Ishikawa (cell line): ENCODE results near the gene PIGR.

Source experiments
- CEBPB ChIP-seq: IDR thresholded peaks from 2 replicates; pipeline ENCODE4 v1.6.1; 2012
- CREB1 ChIP-seq: IDR thresholded peaks from 2 replicates; pipeline ENCODE4 v1.6.1; 2012; ENCODE audit warnings: low read depth
- EGR1 ChIP-seq: IDR thresholded peaks from 2 replicates; pipeline ENCODE4 v1.6.1; 2012
- EP300 ChIP-seq: IDR thresholded peaks from 2 replicates; pipeline ENCODE4 v1.6.1; 2012; ENCODE audit warnings: borderline replicate concordance
- FOXM1 ChIP-seq: IDR thresholded peaks from 2 replicates; pipeline ENCODE4 v1.6.1; 2012; ENCODE audit warnings: low read depth, borderline replicate concordance
- NFIC ChIP-seq: IDR thresholded peaks from 2 replicates; pipeline ENCODE4 v1.6.1; 2012
- RAD21 ChIP-seq: IDR thresholded peaks from 2 replicates; pipeline ENCODE4 v1.6.1; 2012; ENCODE audit warnings: low read depth
- TAF1 ChIP-seq: IDR thresholded peaks from 2 replicates; pipeline ENCODE4 v1.6.1; 2012; ENCODE audit warnings: low read depth, mild to moderate bottlenecking
- TCF12 ChIP-seq: IDR thresholded peaks from 2 replicates; pipeline ENCODE4 v1.6.1; 2012; ENCODE audit warnings: low read depth
- TEAD4 ChIP-seq: IDR thresholded peaks from 2 replicates; pipeline ENCODE4 v1.6.1; 2012
- YY1 ChIP-seq: IDR thresholded peaks from 2 replicates; pipeline ENCODE4 v1.6.1; 2012; ENCODE audit warnings: low read depth
- TF ChIP-seq, protein P1 (sequence below): IDR thresholded peaks from 2 replicates; pipeline ENCODE4 v1.6.1; 2012
- TF ChIP-seq, protein P2 (sequence below): IDR thresholded peaks from 2 replicates; pipeline ENCODE4 v1.6.1; 2012
- TF ChIP-seq, protein P3 (sequence below): IDR thresholded peaks from 2 replicates; pipeline ENCODE4 v1.6.1; 2012; ENCODE audit warnings: low read depth, mild to moderate bottlenecking

DNA sequence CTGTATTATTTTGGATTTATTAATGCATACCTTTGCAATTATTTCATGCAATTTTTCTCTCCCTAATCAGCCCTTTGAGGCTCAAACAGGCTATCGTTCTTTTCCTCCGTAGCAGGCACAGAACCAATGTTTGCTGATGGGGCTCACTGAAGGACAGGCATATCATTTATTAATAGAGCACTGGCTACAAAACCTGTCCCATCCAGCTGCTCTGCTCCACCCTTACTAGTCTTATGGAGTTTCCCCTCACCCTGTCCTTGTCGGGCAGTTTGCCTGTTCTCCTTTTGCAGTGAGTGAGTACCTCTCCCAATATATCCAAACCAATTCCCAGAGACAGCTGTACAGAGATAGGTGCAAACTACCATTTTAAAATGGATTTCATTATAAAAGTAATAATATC is 40.6 kb upstream of the PIGR start:
- TF ChIP-seq, protein P1, sequence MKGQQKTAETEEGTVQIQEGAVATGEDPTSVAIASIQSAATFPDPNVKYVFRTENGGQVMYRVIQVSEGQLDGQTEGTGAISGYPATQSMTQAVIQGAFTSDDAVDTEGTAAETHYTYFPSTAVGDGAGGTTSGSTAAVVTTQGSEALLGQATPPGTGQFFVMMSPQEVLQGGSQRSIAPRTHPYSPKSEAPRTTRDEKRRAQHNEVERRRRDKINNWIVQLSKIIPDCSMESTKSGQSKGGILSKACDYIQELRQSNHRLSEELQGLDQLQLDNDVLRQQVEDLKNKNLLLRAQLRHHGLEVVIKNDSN = no peak
- TF ChIP-seq, protein P2, sequence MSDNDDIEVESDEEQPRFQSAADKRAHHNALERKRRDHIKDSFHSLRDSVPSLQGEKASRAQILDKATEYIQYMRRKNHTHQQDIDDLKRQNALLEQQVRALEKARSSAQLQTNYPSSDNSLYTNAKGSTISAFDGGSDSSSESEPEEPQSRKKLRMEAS = no peak
- no peak for TF ChIP-seq CREB1
- TF ChIP-seq CEBPB = no peak
- no peak for TF ChIP-seq TAF1
- TF ChIP-seq EP300 = no peak
- TF ChIP-seq RAD21 = no peak
- no peak for TF ChIP-seq YY1
- no peak for TF ChIP-seq FOXM1
- TF ChIP-seq EGR1 = no peak
- TF ChIP-seq, protein P3, sequence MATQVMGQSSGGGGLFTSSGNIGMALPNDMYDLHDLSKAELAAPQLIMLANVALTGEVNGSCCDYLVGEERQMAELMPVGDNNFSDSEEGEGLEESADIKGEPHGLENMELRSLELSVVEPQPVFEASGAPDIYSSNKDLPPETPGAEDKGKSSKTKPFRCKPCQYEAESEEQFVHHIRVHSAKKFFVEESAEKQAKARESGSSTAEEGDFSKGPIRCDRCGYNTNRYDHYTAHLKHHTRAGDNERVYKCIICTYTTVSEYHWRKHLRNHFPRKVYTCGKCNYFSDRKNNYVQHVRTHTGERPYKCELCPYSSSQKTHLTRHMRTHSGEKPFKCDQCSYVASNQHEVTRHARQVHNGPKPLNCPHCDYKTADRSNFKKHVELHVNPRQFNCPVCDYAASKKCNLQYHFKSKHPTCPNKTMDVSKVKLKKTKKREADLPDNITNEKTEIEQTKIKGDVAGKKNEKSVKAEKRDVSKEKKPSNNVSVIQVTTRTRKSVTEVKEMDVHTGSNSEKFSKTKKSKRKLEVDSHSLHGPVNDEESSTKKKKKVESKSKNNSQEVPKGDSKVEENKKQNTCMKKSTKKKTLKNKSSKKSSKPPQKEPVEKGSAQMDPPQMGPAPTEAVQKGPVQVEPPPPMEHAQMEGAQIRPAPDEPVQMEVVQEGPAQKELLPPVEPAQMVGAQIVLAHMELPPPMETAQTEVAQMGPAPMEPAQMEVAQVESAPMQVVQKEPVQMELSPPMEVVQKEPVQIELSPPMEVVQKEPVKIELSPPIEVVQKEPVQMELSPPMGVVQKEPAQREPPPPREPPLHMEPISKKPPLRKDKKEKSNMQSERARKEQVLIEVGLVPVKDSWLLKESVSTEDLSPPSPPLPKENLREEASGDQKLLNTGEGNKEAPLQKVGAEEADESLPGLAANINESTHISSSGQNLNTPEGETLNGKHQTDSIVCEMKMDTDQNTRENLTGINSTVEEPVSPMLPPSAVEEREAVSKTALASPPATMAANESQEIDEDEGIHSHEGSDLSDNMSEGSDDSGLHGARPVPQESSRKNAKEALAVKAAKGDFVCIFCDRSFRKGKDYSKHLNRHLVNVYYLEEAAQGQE = no peak
- TF ChIP-seq TEAD4 = no peak
- no peak for TF ChIP-seq TCF12
- no peak for TF ChIP-seq NFIC
